IMR-90 (cell line): Measurements from ENCODE around the gene CRAMP1. TPM values are rescaled to one million over a fixed set of nuclear protein-coding genes. Genes with fewer than 3 reads are reported as not detected.

ENCODE experiments used
- ATAC-seq: fragments of 200-7000 bp; cut with Tn5 transposase; 2 replicates; pipeline ENCODE4 v1.9.1; 2020; ENCODE audit warnings: low read depth, mild to moderate bottlenecking, moderate library complexity
- BruUV-seq: library from RNA; stranded (reverse); fragments of 400-500 nt; replicated peaks from 2 replicates; lab custom pipeline; 2021; lab: Mats Ljungman, UMichigan
- CTCF ChIA-PET: fragments of 300-600 bp; formaldehyde crosslinking; extraction: SDS; loops from one replicate; lab custom pipeline; 2021; ENCODE audit warnings: antibody characterized with exemption; lab: Yijun Ruan, JAX
- POLR2A ChIA-PET: fragments of 300-600 bp; sonication (Branson Sonifier 250); formaldehyde crosslinking; loops from one replicate; lab custom pipeline; 2022; ENCODE audit warnings: antibody characterized with exemption; ENCODE audit not compliant: unreplicated experiment; lab: Charles Lee
- DNase-seq: peaks from one replicate; pipeline ENCODE4 v3.0.0; 2013
- H2AFZ ChIP-seq: replicated peaks from 2 replicates; pipeline ENCODE3; 2013; ENCODE audit warnings: low read length, mild to moderate bottlenecking; ENCODE audit not compliant: poor library complexity
- H2AK5ac ChIP-seq: 2 replicates; pipeline ENCODE4 v1.6.1; 2013; ENCODE audit warnings: low read depth, low read length, inconsistent platforms
- H2AK9ac ChIP-seq: replicated peaks from 2 replicates; pipeline ENCODE3; 2013; ENCODE audit warnings: mild to moderate bottlenecking, low read depth, low read length, moderate library complexity; ENCODE audit not compliant: poor library complexity
- H2BK120ac ChIP-seq: 2 replicates; pipeline ENCODE4 v1.6.1; 2013; ENCODE audit warnings: low read depth, low read length, inconsistent platforms
- H2BK15ac ChIP-seq: 3 replicates; pipeline ENCODE4 v1.6.1; 2013; ENCODE audit warnings: low read depth, low read length, inconsistent platforms
- H2BK20ac ChIP-seq: 2 replicates; pipeline ENCODE4 v1.6.1; 2013; ENCODE audit warnings: low read depth, mild to moderate bottlenecking, inconsistent platforms, low read length, moderate library complexity
- H2BK5ac ChIP-seq: 2 replicates; pipeline ENCODE4 v1.6.1; 2013; ENCODE audit warnings: mild to moderate bottlenecking, low read depth, low read length, inconsistent platforms; ENCODE audit not compliant: poor library complexity, severe bottlenecking
- H3K14ac ChIP-seq: replicated peaks from 2 replicates; pipeline ENCODE4 v1.6.1; 2013; ENCODE audit warnings: low read depth, low read length, inconsistent platforms
- H3K18ac ChIP-seq: 2 replicates; pipeline ENCODE4 v1.6.1; 2013; ENCODE audit warnings: low read depth, low read length, control low read depth
- H3K23ac ChIP-seq: 2 replicates; pipeline ENCODE4 v1.6.1; 2013; ENCODE audit warnings: low read depth, low read length, inconsistent platforms
- H3K27ac ChIP-seq: 2 replicates; pipeline ENCODE4 v1.5.1; 2013; ENCODE audit warnings: mild to moderate bottlenecking, control low read depth, low read length; ENCODE audit not compliant: insufficient read depth
- H3K27me3 ChIP-seq: 2 replicates; pipeline ENCODE4 v1.6.1; 2013; ENCODE audit warnings: low read length; ENCODE audit not compliant: control insufficient read depth, insufficient read depth
- H3K36me3 ChIP-seq: 2 replicates; pipeline ENCODE4 v1.6.1; 2013; ENCODE audit warnings: low read length, mixed read lengths; ENCODE audit not compliant: control insufficient read depth, insufficient read depth
- H3K4ac ChIP-seq: 2 replicates; pipeline ENCODE4 v1.6.1; 2013; ENCODE audit warnings: low read depth, low read length, inconsistent platforms
- H3K4me1 ChIP-seq: 2 replicates; pipeline ENCODE4 v1.6.1; 2013; ENCODE audit warnings: low read length, mixed read lengths; ENCODE audit not compliant: control insufficient read depth, insufficient read depth
- H3K4me2 ChIP-seq: 2 replicates; pipeline ENCODE4 v1.6.1; 2013; ENCODE audit warnings: low read depth, mild to moderate bottlenecking, control low read depth, low read length, moderate library complexity
- H3K4me3 ChIP-seq: 2 replicates; pipeline ENCODE4 v1.5.1; 2013; ENCODE audit warnings: low read depth, mild to moderate bottlenecking, control low read depth, low read length, moderate library complexity; ENCODE audit not compliant: insufficient read depth
- H3K56ac ChIP-seq: 2 replicates; pipeline ENCODE4 v1.6.1; 2013; ENCODE audit warnings: low read length, inconsistent platforms; ENCODE audit not compliant: insufficient read depth; ENCODE audit errors: extremely low read depth
- H3K79me1 ChIP-seq, 2 experiments: 2 replicates each; pipeline ENCODE4 v1.6.1; 2013; ENCODE audit warnings: low read length in 2 of 2, inconsistent platforms in 1 of 2, low read depth in 1 of 2
- H3K9ac ChIP-seq: 2 replicates; pipeline ENCODE4 v1.6.1; 2013; ENCODE audit warnings: low read depth, low read length, control low read depth
- H3K9me1 ChIP-seq: 2 replicates; pipeline ENCODE4 v1.6.1; 2013; ENCODE audit warnings: low read length, inconsistent platforms; ENCODE audit not compliant: insufficient read depth
- H3K9me3 ChIP-seq: 2 replicates; pipeline ENCODE4 v1.6.1; 2013; ENCODE audit warnings: low read length; ENCODE audit not compliant: control insufficient read depth, insufficient read depth
- H4K20me1 ChIP-seq: 2 replicates; pipeline ENCODE4 v1.6.1; 2013; ENCODE audit warnings: low read length, inconsistent platforms; ENCODE audit not compliant: insufficient read depth
- H4K5ac ChIP-seq: 2 replicates; pipeline ENCODE4 v1.6.1; 2013; ENCODE audit warnings: mild to moderate bottlenecking, low read depth, low read length, control low read depth
- H4K8ac ChIP-seq, 2 experiments: 2 replicates each; pipeline ENCODE4 v1.6.1; 2013; ENCODE audit warnings: low read depth in 2 of 2, low read length in 2 of 2, control low read depth in 1 of 2, inconsistent platforms in 1 of 2
- H4K91ac ChIP-seq: 2 replicates; pipeline ENCODE4 v1.6.1; 2013; ENCODE audit warnings: low read depth, low read length, inconsistent platforms; ENCODE audit not compliant: insufficient read depth
- CEBPB ChIP-seq: IDR thresholded peaks from 2 replicates; pipeline ENCODE4 v1.6.1; 2012; ENCODE audit warnings: low read depth, low read length, improper control_type of control experiment
- CHD1 ChIP-seq: IDR thresholded peaks from 2 replicates; pipeline ENCODE4 v1.6.1; 2012; ENCODE audit warnings: low read depth, low read length, improper control_type of control experiment
- FOS ChIP-seq: fragments of 150-350 bp; IDR thresholded peaks from 2 replicates; pipeline ENCODE4 v1.6.1; 2016; ENCODE audit warnings: low read depth, low read length
- MAZ ChIP-seq: IDR thresholded peaks from 2 replicates; pipeline ENCODE4 v1.6.1; 2012; ENCODE audit warnings: low read depth, mild to moderate bottlenecking, low read length, improper control_type of control experiment, moderate library complexity, borderline replicate concordance
- NFE2L2 ChIP-seq: fragments of 150-350 bp; IDR thresholded peaks from 2 replicates; pipeline ENCODE4 v1.6.1; 2016; ENCODE audit warnings: low read depth, mild to moderate bottlenecking, low read length
- RCOR1 ChIP-seq: IDR thresholded peaks from 2 replicates; pipeline ENCODE4 v1.6.1; 2012; ENCODE audit warnings: mild to moderate bottlenecking, low read length, improper control_type of control experiment; ENCODE audit not compliant: insufficient replicate concordance
- RFX5 ChIP-seq: IDR thresholded peaks from 2 replicates; pipeline ENCODE4 v1.8.0; 2012; ENCODE audit warnings: low read depth, mild to moderate bottlenecking, low read length, moderate library complexity
- SMC3 ChIP-seq: fragments of 150-350 bp; IDR thresholded peaks from 2 replicates; pipeline ENCODE4 v1.6.1; 2016; ENCODE audit warnings: low read depth, mild to moderate bottlenecking, antibody characterized with exemption, low read length, moderate library complexity
- WGBS, 2 experiments: methylation state at CpG; one replicate each; pipeline versions ENCODE4 v1.1.5 to v1.1.7; 2013; ENCODE audit warnings: missing lambda C conversion rate in 2 of 2; ENCODE audit not compliant: insufficient read length in 1 of 2; ENCODE audit errors: extremely low coverage in 2 of 2; 5-methylcytosine and 5-hydroxymethylcytosine counted together
- dilution Hi-C: fragments of 300-500 bp; cut with HindIII; formaldehyde crosslinking; loops from one replicate; pipeline ENCODE4 v1.14.3; 2018; ENCODE audit warnings: low sequenced_read_pairs; ENCODE audit not compliant: unreplicated experiment
- in situ Hi-C: fragments of 300-500 bp; cut with MboI; formaldehyde crosslinking; loops from 3 replicates; pipeline ENCODE4 v1.14.3; 2019; ENCODE audit warnings: low sequenced_read_pairs, inconsistent platforms, mixed read lengths
- intact Hi-C: fragments of 100-400 bp; cut with micrococcal nuclease; formaldehyde crosslinking; loops from 2 replicates; pipeline ENCODE4 v1.10.0; 2022
- polyA plus RNA-seq, 3 experiments: library from polyadenylated mRNA; depleted of rRNA; stranded (reverse); fragments of >200 nt; gene quantifications; 2 replicates each; pipeline ENCODE4 v1.2.3, GENCODE V29; 2012; ENCODE audit warnings: low replicate concordance in 1 of 3
- total RNA-seq: library from RNA; depleted of rRNA; stranded (reverse); fragments of >200 nt; gene quantifications from 2 replicates; pipeline ENCODE4 v1.2.3, GENCODE V29; 2012
- TF ChIP-seq, protein P1 (sequence below): fragments of 150-350 bp; IDR thresholded peaks from 2 replicates; pipeline ENCODE4 v1.6.1; 2017; ENCODE audit warnings: mild to moderate bottlenecking, antibody characterized with exemption, low read length, low read depth
- TF ChIP-seq, protein P2 (sequence below): fragments of 150-350 bp; IDR thresholded peaks from 2 replicates; pipeline ENCODE4 v1.6.1; 2016; ENCODE audit warnings: low read depth, mild to moderate bottlenecking, low read length, moderate library complexity, borderline replicate concordance

The CRAMP1 gene
- total and polyA plus RNA-seq, 2 of the 4 experiments (the other 2 are of a cell fraction) = 3.2 to 12.0 TPM

DNA sequence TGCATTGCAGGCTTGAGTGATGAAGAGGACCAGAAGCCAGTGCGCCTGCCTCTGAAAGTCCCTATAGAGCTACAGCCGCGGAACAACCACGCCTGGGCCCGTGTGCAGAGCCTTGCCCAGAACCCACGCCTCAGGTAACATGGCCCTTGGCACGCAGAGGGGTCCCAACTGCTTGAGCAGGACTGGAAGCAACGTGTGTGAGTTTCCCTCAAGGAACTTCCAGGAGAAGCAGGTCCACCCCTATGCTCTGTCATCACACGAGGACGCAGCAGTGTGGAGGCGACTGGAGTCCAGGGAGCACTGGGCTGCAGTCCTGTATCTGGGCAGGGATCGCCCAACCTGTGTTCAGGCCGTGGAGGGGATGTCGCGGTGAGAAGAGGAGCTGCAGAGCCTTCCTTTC lies 40.9 kb downstream of the CRAMP1 start:
- CTCF ChIA-PET = no interaction called here
- intact Hi-C loops = no loop called here
- Histone ChIP-seq H2BK5ac (no peak overlapping the region), H3K56ac (no peak overlapping the region), H4K91ac (no peak overlapping the region), H3K9me3 (no peaks in the 10 kb centered on the region), H2AFZ (no peak overlapping the region), H3K14ac (no peak overlapping the region), H3K9ac (no peak overlapping the region), H4K20me1 (peaks cover 23% of the 10 kb centered on the region), H3K79me1 (peaks cover 20 to 41% of the 10 kb centered on the region in 2 experiments), H3K27me3 (no peaks in the 10 kb centered on the region), H4K5ac (no peak overlapping the region), H3K4me2 (no peak overlapping the region), H3K27ac (no peak overlapping the region), H4K8ac (no peak overlapping the region), H3K18ac (no peak overlapping the region), H3K4me3 (no peak overlapping the region), H2AK9ac (no peak overlapping the region), H3K4ac (no peak overlapping the region), H2BK120ac (no peak overlapping the region), H2BK15ac (no peak overlapping the region), H3K9me1 (peaks cover 17% of the 10 kb centered on the region), H2AK5ac (no peak overlapping the region), H3K23ac (no peak overlapping the region), H3K4me1 (no peaks in the 10 kb centered on the region), H2BK20ac (no peak overlapping the region), H3K36me3 (peaks cover 68% of the 10 kb centered on the region)
- DNase-seq = no peak
- TF ChIP-seq CEBPB (no peak), SMC3 (no peak), RFX5 (no peak), RCOR1 (no peak), FOS (no peak), NFE2L2 (no peak), MAZ (no peak), CHD1 (no peak)
- TF ChIP-seq, protein P1, sequence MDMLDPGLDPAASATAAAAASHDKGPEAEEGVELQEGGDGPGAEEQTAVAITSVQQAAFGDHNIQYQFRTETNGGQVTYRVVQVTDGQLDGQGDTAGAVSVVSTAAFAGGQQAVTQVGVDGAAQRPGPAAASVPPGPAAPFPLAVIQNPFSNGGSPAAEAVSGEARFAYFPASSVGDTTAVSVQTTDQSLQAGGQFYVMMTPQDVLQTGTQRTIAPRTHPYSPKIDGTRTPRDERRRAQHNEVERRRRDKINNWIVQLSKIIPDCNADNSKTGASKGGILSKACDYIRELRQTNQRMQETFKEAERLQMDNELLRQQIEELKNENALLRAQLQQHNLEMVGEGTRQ = no peak
- TF ChIP-seq, protein P2, sequence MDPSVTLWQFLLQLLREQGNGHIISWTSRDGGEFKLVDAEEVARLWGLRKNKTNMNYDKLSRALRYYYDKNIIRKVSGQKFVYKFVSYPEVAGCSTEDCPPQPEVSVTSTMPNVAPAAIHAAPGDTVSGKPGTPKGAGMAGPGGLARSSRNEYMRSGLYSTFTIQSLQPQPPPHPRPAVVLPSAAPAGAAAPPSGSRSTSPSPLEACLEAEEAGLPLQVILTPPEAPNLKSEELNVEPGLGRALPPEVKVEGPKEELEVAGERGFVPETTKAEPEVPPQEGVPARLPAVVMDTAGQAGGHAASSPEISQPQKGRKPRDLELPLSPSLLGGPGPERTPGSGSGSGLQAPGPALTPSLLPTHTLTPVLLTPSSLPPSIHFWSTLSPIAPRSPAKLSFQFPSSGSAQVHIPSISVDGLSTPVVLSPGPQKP = no peak
- no TSS peak for BruUV-seq
- ATAC-seq = no peak
- POLR2A ChIA-PET = interaction anchor here (0.6 kb wide), 1 partner anchor 236 kb away, joined by 9 read pairs; no protein-coding TSS in a partner anchor
- in situ Hi-C loops = no loop called here
- 98% methylated on average over 10 of the region's 15 CpGs; no CpG with 5 or more reads in 1 of the 2 experiments for WGBS, 2 experiments
- dilution Hi-C loops = no loop called here
